Right renal pelvis (tissue), 4 donors: Measurements from ENCODE around the gene CATSPERE. TPM values are rescaled to one million over a fixed set of nuclear protein-coding genes. Genes with fewer than 3 reads are reported as not detected.
"Not testable (repeated sequence)": the region's sequence is repeated elsewhere in the genome, so short reads cannot be mapped to it uniquely, and the experiment has no call there.

Experiments
- DNase-seq, 4 donors: peaks; one replicate each; pipeline ENCODE4 v3.0.0-alpha.2; 2013; ENCODE audit warnings: low read depth in 4 of 4, low spot score in 3 of 4, missing footprints in 1 of 4
- polyA plus RNA-seq, 4 donors: library from polyadenylated mRNA; unstranded; fragments of 120-200 nt; gene quantifications; one replicate each; pipeline ENCODE4 v1.2.1, GENCODE V29; 2013; ENCODE audit not compliant: insufficient read length in 4 of 4

Gene CATSPERE
- polyA plus RNA-seq, 4 donors = 1.3 to 2.8 (median 2.0) TPM

GRCh38 chr1:244515680-244516079 lies 54.6 kb downstream of the CATSPERE start:
- no peak for DNase-seq

GRCh38 chr1:244536316-244536715 lies 75.2 kb downstream of the CATSPERE start:
- DNase-seq = no peak

GRCh38 chr1:244545511-244545910 lies 84.4 kb downstream of the CATSPERE start:
- no peak for DNase-seq

GRCh38 chr1:244548558-244549115 lies 87.6 kb downstream of the CATSPERE start:
- DNase-seq = no peak

GRCh38 chr1:244552336-244552735 lies 91.3 kb downstream of the CATSPERE start:
- no peak for DNase-seq

DNA sequence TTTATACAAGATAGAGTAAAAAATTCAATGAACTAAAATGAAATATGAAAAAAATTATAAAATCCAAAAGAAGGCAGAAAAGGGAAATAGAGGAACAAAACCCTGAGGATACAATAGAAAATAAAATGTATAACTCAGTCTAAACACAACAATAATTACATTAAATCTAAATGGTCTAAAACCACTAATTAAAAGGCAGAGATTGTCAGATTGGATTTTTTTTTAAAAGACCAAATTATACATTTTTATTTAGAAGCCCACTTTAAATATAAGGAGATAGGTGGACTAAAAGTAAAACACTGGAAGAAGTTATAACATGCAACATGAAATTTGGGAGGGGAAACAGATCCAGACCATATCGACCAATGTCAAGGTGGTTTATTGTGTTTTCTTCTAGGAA lies 95.2 kb downstream of the CATSPERE start:
- DNase-seq = no peak

GRCh38 chr1:244557565-244557964 lies 96.5 kb downstream of the CATSPERE start:
- DNase-seq = no peak

DNA sequence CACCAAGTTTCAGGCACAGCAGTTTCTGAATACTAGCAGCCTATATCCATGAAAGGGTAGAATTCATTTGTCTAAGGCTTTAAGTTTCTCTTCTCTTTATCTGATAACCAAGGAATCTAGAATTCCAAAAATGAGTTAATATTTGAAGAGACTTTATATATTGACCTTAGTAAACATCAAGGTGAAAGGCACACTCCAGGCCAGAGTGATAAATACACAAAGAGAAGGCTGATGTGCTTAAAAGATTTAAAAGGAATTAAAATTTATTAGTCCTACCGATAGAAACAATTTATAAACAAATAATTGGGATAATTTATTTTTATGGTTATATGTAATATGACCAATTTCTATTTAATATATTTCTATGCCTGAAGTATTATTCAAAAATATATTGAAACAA lies 98.5 kb downstream of the CATSPERE start:
- no peak for DNase-seq

GRCh38 chr1:244562877-244563276 lies 101.8 kb downstream of the CATSPERE start:
- DNase-seq = not testable (repeated sequence)

DNA sequence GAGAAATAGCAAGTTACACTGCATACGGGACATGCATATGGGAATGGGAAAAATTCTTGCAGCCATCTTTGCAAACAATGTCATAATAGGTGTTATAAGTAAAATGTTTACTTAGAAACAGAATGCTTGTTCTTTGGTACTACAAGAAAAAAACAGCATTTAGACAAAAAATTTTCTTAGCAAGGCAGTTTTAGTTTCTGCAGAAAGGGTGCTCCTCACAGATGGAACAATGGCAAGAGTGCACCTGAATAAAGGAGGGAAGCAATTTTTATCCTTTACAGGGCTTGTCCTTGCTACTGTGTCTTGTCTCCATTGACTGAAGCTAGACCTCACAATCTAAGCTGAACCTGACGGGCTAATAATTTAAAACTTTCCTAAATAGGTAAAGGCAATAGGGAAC lies 112.7 kb downstream of the CATSPERE start:
- no peak for DNase-seq

GRCh38 chr1:244576259-244576892 lies 115.3 kb downstream of the CATSPERE start:
- DNase-seq = no peak

DNA sequence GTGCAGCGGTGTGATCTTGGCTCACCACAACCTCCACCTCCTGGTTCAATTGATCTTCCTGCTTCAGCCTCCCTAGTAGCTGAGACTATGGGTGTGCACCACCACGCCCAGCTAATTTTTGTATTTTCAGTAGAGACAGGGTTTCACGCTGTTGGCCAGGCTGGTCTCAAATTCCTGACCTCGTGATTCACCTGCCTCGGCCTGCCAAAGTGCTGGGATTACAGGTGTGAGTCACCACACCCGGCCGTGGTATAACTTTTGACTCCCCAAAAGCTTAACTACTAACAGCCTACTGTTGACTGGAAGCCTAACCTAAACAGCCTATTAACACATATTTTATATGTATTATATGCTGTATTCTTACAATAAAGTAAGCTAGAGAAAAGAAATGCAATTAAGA lies 117.1 kb downstream of the CATSPERE start:
- not testable (repeated sequence) for DNase-seq

GRCh38 chr1:244583358-244583982 lies 122.4 kb downstream of the CATSPERE start:
- DNase-seq = no peak

GRCh38 chr1:244585867-244586266 lies 124.8 kb downstream of the CATSPERE start:
- DNase-seq = no peak

- no peak for DNase-seq
These were observed 129.6 kb downstream of the CATSPERE start for GRCh38 chr1:244590670-244591069.

- no peak for DNase-seq
These were observed 137.5 kb downstream of the CATSPERE start for GRCh38 chr1:244598611-244599010.

DNA sequence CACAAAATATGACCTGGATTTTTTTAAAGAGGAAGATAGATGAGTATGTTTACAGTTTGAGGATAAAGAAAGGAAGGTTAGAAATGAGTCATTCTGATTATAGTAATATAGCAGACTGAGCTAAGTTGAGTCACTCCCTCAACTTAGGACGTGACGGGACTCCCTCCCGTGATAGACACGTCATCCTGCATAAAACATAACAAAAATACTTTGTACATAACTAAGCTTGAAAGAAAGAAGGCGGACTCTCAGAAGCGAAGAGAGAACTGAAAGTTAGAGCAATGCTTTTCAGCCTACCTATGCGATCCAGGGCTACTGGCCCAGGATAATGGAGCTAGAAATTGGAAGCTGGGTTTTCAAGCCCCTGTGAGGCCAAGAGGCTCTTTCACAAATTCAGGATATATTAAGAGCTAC lies 138.9 kb downstream of the CATSPERE start:
- DNase-seq = no peak

- no peak for DNase-seq
These were observed 140.3 kb downstream of the CATSPERE start for GRCh38 chr1:244601336-244601735.

DNA sequence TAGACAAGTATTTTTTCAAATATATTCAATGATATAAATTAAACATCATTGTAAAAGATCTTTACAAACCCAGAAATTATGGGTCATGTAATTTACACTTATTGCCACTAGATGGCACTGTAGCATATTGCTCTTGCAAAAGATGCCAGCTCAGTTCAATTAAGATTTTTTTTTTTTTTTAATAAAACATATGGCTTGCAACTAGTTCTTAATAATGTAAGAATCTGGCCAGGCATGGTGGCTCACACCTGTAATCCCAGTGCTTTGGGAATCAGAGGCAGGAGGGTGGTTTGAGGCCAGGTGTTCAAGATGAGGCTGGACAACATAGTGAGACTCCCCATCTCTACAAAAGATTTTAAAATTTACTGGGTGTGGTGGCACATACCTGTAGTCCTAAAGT lies 142.4 kb downstream of the CATSPERE start:
- peak in 3 of 4 donors; percentile 3 to 14 (median 7) for DNase-seq

DNA sequence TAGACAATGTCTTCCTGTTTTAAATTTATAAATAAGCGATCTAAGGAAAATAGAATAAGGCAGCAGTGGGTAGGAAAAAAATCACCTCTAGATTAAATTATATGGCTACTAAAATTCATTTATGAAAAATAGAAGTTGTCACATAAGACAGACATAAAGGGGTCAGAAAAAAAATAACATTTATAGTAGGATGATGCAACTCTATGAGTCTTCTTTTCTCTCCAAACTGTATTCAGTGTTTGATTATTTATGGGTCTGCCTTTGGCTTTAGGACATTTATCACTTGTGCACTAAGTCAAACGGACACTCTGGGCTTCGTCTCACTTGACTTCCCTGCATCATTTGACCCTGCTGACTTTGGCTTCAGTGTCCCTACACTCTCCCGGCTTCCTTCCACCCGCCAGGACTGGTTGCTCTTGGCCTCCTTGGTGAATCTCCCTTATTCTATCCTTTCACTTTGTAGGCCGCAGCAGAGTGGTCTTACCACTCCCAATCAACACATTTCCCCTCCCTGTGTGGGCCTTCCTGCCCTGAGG lies 144.8 kb downstream of the CATSPERE start:
- no peak for DNase-seq

- no peak for DNase-seq
These were observed 153.2 kb downstream of the CATSPERE start for GRCh38 chr1:244614113-244614836.
